Gastrocnemius medialis (tissue), 4 donors: Measurements from ENCODE around the gene DHX34.

Experiments used
- POLR2A ChIP-seq, 2 donors: fragments of 450-650 bp; IDR thresholded peaks; one replicate each; pipeline ENCODE4 v1.6.1; 2017; ENCODE audit warnings: antibody characterized with exemption in 2 of 2, mild to moderate bottlenecking in 2 of 2, moderate library complexity in 2 of 2
- TF ChIP-seq, protein P1 (sequence below), 5 experiments: fragments of 450-650 bp in 3 of 5; fragments of 200-600 bp in 2 of 5; sonication (generic) in 2 of 5; IDR thresholded peaks in 4 of 5; conservative IDR thresholded peaks in 1 of 5; 1 replicate in 4 of 5; 2 replicates in 1 of 5; pipeline ENCODE4 v1.5.1; 2016 to 2019; ENCODE audit warnings: antibody characterized with exemption in 5 of 5, mild to moderate bottlenecking in 3 of 5, moderate library complexity in 3 of 5

- TF ChIP-seq, protein P1, sequence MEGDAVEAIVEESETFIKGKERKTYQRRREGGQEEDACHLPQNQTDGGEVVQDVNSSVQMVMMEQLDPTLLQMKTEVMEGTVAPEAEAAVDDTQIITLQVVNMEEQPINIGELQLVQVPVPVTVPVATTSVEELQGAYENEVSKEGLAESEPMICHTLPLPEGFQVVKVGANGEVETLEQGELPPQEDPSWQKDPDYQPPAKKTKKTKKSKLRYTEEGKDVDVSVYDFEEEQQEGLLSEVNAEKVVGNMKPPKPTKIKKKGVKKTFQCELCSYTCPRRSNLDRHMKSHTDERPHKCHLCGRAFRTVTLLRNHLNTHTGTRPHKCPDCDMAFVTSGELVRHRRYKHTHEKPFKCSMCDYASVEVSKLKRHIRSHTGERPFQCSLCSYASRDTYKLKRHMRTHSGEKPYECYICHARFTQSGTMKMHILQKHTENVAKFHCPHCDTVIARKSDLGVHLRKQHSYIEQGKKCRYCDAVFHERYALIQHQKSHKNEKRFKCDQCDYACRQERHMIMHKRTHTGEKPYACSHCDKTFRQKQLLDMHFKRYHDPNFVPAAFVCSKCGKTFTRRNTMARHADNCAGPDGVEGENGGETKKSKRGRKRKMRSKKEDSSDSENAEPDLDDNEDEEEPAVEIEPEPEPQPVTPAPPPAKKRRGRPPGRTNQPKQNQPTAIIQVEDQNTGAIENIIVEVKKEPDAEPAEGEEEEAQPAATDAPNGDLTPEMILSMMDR (IDR thresholded peaks at IDR 0.05 in 4 of 5, conservative IDR thresholded peaks at IDR 0.05 in 1 of 5) = no peak
- no peak for TF ChIP-seq POLR2A (IDR thresholded peaks at IDR 0.05)
Measured at GRCh38 chr19:47353307-47353712, 4.2 kb downstream of the DHX34 start.
